Inferior parietal cortex (tissue), 1 donor: ENCODE results near the gene CNTFR.

ENCODE experiments used
- DNase-seq: peaks from one replicate; pipeline ENCODE4 v3.0.0-alpha.2; 2016; ENCODE audit errors: extremely low spot score

CNTFR gene

GRCh38 chr9:34522971-34523797, 66.3 kb downstream of the CNTFR start, which contains the start of gene ENHO:
ENHO (minus strand) TSS chr9:34522990; CDS start chr9:34521695, 1,295 bp downstream.
- DNase-seq = peak; percentile 86

- DNase-seq = no peak
These were observed 67.2 kb downstream of the CNTFR start for GRCh38 chr9:34522091-34522887.

GRCh38 chr9:34521406-34522045, 68.0 kb downstream of the CNTFR start:
- DNase-seq = no peak

GRCh38 chr9:34520505-34521385, 68.8 kb downstream of the CNTFR start:
- DNase-seq = no peak

GRCh38 chr9:34520096-34520495, 69.4 kb downstream of the CNTFR start:
- no peak for DNase-seq

GRCh38 chr9:34519321-34520020, 70.1 kb downstream of the CNTFR start:
- no peak for DNase-seq

- no peak for DNase-seq
These were observed 70.6 kb downstream of the CNTFR start for GRCh38 chr9:34518896-34519295.

GRCh38 chr9:34518110-34518616, 71.4 kb downstream of the CNTFR start:
- no peak for DNase-seq

GRCh38 chr9:34517185-34517584, 72.3 kb downstream of the CNTFR start:
- no peak for DNase-seq

- DNase-seq = no peak
These were observed 73.6 kb downstream of the CNTFR start for GRCh38 chr9:34515959-34516358.

GRCh38 chr9:34514816-34515215, 74.7 kb downstream of the CNTFR start:
- no peak for DNase-seq

- DNase-seq = no peak
These were observed 75.1 kb downstream of the CNTFR start for GRCh38 chr9:34514401-34514800.

GRCh38 chr9:34513567-34514214, 75.8 kb downstream of the CNTFR start:
- no peak for DNase-seq

- DNase-seq = no peak
These were observed 77.1 kb downstream of the CNTFR start for GRCh38 chr9:34512131-34513078.

- no peak for DNase-seq
These were observed 78.7 kb downstream of the CNTFR start for GRCh38 chr9:34510497-34511468.

- no peak for DNase-seq
These were observed 80.6 kb downstream of the CNTFR start for GRCh38 chr9:34508951-34509350.

- DNase-seq = no peak
These were observed 81.1 kb downstream of the CNTFR start for GRCh38 chr9:34508463-34508862.

GRCh38 chr9:34507966-34508365, 81.6 kb downstream of the CNTFR start:
- DNase-seq = no peak
